Measurements from ENCODE around the gene DPP4.

Gene DPP4

GRCh38 chr2:162074632-162074895 is 549 bp upstream of the DPP4 start:
- Mint-ChIP-seq H3K27me3 (ENCODE audit: low read depth, poor library complexity) (peaks cover 64% of the 10 kb centered on the region), H3K27ac (no peak overlapping the region)

GRCh38 chr2:162072976-162073887 is 783 bp downstream of the DPP4 start:
- no peak for TF ChIP-seq CTCF (IDR thresholded peaks at IDR 0.05)
- Mint-ChIP-seq H3K27me3 (ENCODE audit: low read depth, poor library complexity) (peaks cover 62% of the 10 kb centered on the region), H3K4me1 (peaks cover 15% of the 10 kb centered on the region), H3K9me3 (peaks cover 8% of the 10 kb centered on the region), H3K27ac (no peak overlapping the region), H3K4me3 (peak overlapping the region; percentile 84), H3K36me3 (ENCODE audit: low read depth) (no peaks in the 10 kb centered on the region)
- DNase-seq, result peak; percentile 22

More at GRCh38 chr2:162074632-162074895, 549 bp upstream of the DPP4 start:
- Mint-ChIP-seq H3K4me3 (peak overlapping the region; percentile 77), H3K9me3 (peaks cover 20% of the 10 kb centered on the region), H3K4me1 (peaks cover 15% of the 10 kb centered on the region), H3K36me3 (ENCODE audit: low read depth) (no peaks in the 10 kb centered on the region)
- TF ChIP-seq CTCF (IDR thresholded peaks at IDR 0.05), result no peak
- DNase-seq, result no peak

DNA sequence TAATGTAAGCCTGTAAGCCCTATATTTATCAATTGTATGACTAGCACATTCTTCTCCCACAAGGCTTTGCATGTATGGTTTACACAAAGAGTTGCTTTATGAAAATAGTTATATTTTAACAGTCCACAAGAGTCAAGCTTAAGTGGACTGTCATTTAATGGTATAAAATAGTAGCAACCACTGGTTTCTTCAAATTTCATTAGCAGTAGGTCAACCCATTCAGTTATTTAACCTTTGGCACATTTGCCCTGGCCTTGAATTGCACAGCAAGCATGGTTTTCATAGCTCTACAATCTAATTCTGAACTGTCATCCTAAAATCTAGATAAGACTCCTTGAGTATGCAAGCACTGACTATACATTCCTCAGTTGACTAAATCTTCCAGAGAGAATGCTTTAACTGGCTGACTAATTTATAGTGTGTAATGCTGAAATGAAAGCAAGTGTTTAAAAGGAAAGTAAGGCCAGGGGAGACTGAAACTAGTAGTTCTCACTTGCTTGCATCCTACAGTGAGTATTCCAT is 1.8 kb downstream of the DPP4 start:
- peak overlapping the region; percentile 6 for H3K4me3 Mint-ChIP-seq
- no peaks in the 10 kb centered on the region for H3K36me3 Mint-ChIP-seq (ENCODE audit: low read depth)
- H3K27me3 Mint-ChIP-seq (ENCODE audit: low read depth, poor library complexity), result peaks cover 62% of the 10 kb centered on the region
- H3K9me3 Mint-ChIP-seq, result no peaks in the 10 kb centered on the region
- peaks cover 15% of the 10 kb centered on the region for H3K4me1 Mint-ChIP-seq
- DNase-seq, result no peak
- no peak overlapping the region for H3K27ac Mint-ChIP-seq
- no peak for TF ChIP-seq CTCF (IDR thresholded peaks at IDR 0.05)

DNA sequence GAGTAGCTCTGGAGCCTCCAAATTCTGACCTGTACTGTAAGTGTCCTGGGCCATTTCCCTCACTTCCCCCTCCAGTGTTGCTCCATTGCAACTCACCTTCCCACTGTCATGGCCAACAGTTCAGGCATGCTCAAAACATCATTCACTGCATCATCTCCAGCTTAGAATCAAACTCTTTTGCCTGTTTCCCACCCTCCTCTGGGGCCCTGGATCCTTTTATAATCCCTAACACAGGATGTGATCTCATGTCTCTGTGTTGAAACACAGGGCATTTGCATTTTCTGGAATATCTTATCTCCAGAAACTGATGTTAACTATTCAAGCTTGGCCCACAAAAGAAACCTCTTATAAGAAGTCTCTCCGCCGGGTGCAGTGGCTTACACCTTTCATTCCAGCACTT is 3.0 kb downstream of the DPP4 start:
- no peak overlapping the region for H3K4me3 Mint-ChIP-seq
- peaks cover 58% of the 10 kb centered on the region for H3K27me3 Mint-ChIP-seq (ENCODE audit: low read depth, poor library complexity)
- H3K9me3 Mint-ChIP-seq, result no peaks in the 10 kb centered on the region
- no peaks in the 10 kb centered on the region for H3K36me3 Mint-ChIP-seq (ENCODE audit: low read depth)
- peaks cover 15% of the 10 kb centered on the region for H3K4me1 Mint-ChIP-seq
- H3K27ac Mint-ChIP-seq, result no peak overlapping the region
- no peak for DNase-seq
- no peak for TF ChIP-seq CTCF (IDR thresholded peaks at IDR 0.05)

DNA sequence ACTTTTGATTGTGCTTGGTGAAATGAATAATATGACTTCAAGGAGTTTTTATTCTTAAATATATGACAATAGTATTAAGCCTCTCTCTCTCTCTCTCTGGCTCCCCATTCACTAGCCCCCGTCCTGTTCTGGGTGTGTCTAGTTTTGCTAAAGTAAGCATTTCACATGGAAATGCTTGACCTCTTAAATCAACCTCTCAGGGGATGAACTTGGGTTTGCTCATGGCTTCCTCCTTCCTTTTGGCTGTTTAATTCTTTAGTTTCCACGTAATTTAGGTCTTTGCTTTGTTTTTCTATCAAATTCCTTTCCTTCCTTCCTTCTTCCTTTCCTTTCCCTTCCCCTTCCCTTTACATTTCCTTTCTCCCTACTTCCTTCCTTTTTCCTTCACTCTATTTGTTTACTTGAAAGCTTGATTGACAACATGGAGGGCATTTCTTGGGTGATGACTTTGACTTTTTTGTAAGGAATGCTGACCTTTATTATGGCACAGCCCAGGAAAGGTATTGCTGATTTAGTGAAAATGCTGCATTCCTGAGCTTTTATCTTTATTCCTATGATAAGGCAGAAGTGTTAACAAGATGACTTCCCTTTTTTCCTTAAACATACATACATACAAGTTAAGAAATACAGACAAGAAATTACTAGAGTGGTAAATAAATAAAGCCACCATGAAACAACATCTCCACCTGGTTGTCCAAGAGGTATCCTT is 3.6 kb downstream of the DPP4 start:
- no peaks in the 10 kb centered on the region for H3K9me3 Mint-ChIP-seq
- H3K4me3 Mint-ChIP-seq, result no peak overlapping the region
- H3K4me1 Mint-ChIP-seq, result peaks cover 9% of the 10 kb centered on the region
- H3K27ac Mint-ChIP-seq, result no peak overlapping the region
- TF ChIP-seq CTCF (IDR thresholded peaks at IDR 0.05), result no peak
- peaks cover 52% of the 10 kb centered on the region for H3K27me3 Mint-ChIP-seq (ENCODE audit: low read depth, poor library complexity)
- DNase-seq, result no peak
- no peaks in the 10 kb centered on the region for H3K36me3 Mint-ChIP-seq (ENCODE audit: low read depth)
